Left lung (tissue), 10 donors: Measurements from ENCODE around the gene C1GALT1. TPM values are rescaled to one million over a fixed set of nuclear protein-coding genes. Genes with fewer than 3 reads are reported as not detected.

Experiments used
- ATAC-seq: fragments of 200-7000 bp; cut with Tn5 transposase; one replicate; pipeline ENCODE4 v1.9.1; 2020; ENCODE audit warnings: moderate library complexity
- DNase-seq, 4 donors: peaks; one replicate each; pipeline ENCODE4 v3.0.0-alpha.2; 2013 to 2020
- H3K27ac ChIP-seq, 2 donors: fragments of 200-600 bp; sonication (generic) in 1 of 2; one replicate each; pipeline versions ENCODE4 v1.5.0 to v1.8.0; 2020 to 2021
- H3K27me3 ChIP-seq, 2 donors: fragments of 200-600 bp; sonication (generic) in 1 of 2; one replicate each; pipeline versions ENCODE4 v1.5.0 to v1.8.0; 2020 to 2021
- H3K36me3 ChIP-seq, 2 donors: fragments of 200-600 bp; sonication (generic) in 1 of 2; one replicate each; pipeline versions ENCODE4 v1.5.0 to v1.8.0; 2020 to 2021
- H3K4me1 ChIP-seq, 2 donors: fragments of 200-600 bp; one replicate each; pipeline ENCODE4 v1.8.0; 2021
- H3K4me3 ChIP-seq, 2 donors: fragments of 200-600 bp; sonication (generic) in 1 of 2; one replicate each; pipeline versions ENCODE4 v1.5.0 to v1.8.0; 2020 to 2021; ENCODE audit warnings: mild to moderate bottlenecking in 1 of 2
- H3K9me3 ChIP-seq, 2 donors: fragments of 200-600 bp; sonication (generic) in 1 of 2; one replicate each; pipeline versions ENCODE4 v1.5.0 to v1.8.0; 2020 to 2021
- CTCF ChIP-seq, 2 donors: fragments of 200-600 bp; sonication (generic) in 1 of 2; IDR thresholded peaks; one replicate each; pipeline versions ENCODE4 v1.5.0 to v1.8.0; 2021; ENCODE audit warnings: antibody characterized with exemption in 2 of 2
- intact Hi-C, 2 donors: fragments of 100-400 bp; cut with DNase I; formaldehyde crosslinking; loops; one replicate each; pipeline versions ENCODE4 v1.11.2 to v1.14.2; 2022
- polyA plus RNA-seq, 6 donors: library from polyadenylated mRNA; unstranded; fragments of 120-200 nt; gene quantifications; one replicate each; pipeline ENCODE4 v1.2.1, GENCODE V29; 2013; ENCODE audit not compliant: insufficient read length in 6 of 6
- total RNA-seq, 2 donors: library from RNA; stranded (reverse); fragmentation: NEBNext Ultra II Directional; extraction: Animal tissue kit (Norgen Biotek cat#: 25700); gene quantifications; one replicate each; pipeline ENCODE4 v1.2.1, GENCODE V29; 2021
- donor health status: DM: no; HTN: yes; CAD: no.
- donor health status: DM: no; HTN: no; CAD: no.

Gene C1GALT1
- total and polyA plus RNA-seq, 8 donors = 14.0 to 39.3 (median 24.7) TPM

GRCh38 chr7:7292608-7293007 is 110.3 kb downstream of the C1GALT1 start:
- TF ChIP-seq CTCF (IDR thresholded peaks at IDR 0.05) = no peak
- DNase-seq = no peak
- Histone ChIP-seq H3K27me3 (no peaks in the 10 kb centered on the region), H3K4me3 (no peak overlapping the region), H3K9me3 (peaks cover 0 to 4% of the 10 kb centered on the region in 2 donors), H3K27ac (no peak overlapping the region), H3K36me3 (no peaks in the 10 kb centered on the region), H3K4me1 (no peaks in the 10 kb centered on the region)
- ATAC-seq = no peak
- intact Hi-C loops = no loop called here

- Histone ChIP-seq H3K9me3 (peaks cover 0 to 2% of the 10 kb centered on the region in 2 donors), H3K27ac (no peak overlapping the region), H3K4me3 (no peak overlapping the region), H3K36me3 (no peaks in the 10 kb centered on the region), H3K4me1 (no peaks in the 10 kb centered on the region), H3K27me3 (no peaks in the 10 kb centered on the region)
- no peak for TF ChIP-seq CTCF (IDR thresholded peaks at IDR 0.05)
- DNase-seq = no peak
- no peak for ATAC-seq
- intact Hi-C loops = no loop called here
Measured at GRCh38 chr7:7293092-7293491, 110.7 kb downstream of the C1GALT1 start.

- DNase-seq = no peak
- peaks cover 0 to 2% of the 10 kb centered on the region in 2 donors for H3K9me3 ChIP-seq
- no peaks in the 10 kb centered on the region for H3K27me3 ChIP-seq
- ATAC-seq = no peak
- TF ChIP-seq CTCF (IDR thresholded peaks at IDR 0.05) = no peak
- no peaks in the 10 kb centered on the region for H3K4me1 ChIP-seq
- intact Hi-C loops = no loop called here
- no peak overlapping the region for H3K4me3 ChIP-seq
- H3K36me3 ChIP-seq = no peaks in the 10 kb centered on the region
- H3K27ac ChIP-seq = no peak overlapping the region
Measured at GRCh38 chr7:7294911-7295310, 112.6 kb downstream of the C1GALT1 start.
